Measurements from ENCODE around the gene GHRL.
A peak's percentile ranks its signal among the peaks of the same experiment; 100 is the strongest.
"Not testable (repeated sequence)": the region's sequence is repeated elsewhere in the genome, so short reads cannot be mapped to it uniquely, and the experiment has no call there.

GHRL gene

DNA sequence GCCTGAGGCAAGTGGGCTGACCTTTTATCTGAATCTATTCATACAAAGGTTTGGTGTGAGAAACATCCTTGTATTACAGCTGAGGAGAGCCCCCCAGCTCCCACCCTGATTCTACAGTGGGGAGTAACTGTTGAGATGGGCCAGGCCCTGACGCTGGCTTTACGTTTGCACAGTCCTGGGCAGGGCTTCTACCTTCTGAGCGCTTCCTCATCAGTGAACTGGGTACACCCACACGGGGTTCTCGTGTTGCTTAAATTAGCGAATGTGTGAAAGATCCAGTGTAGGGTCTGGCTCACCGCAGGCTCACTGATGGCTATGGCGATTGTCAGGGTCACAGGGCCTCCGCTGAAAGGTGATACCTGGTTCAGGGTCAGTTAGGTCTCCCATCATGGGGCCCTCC lies 7.3 kb upstream of the GHRL start:
- DNase-seq (ENCODE audit: low read depth in 3 of 3, low spot score in 1 of 3): no peak

- DNase-seq (ENCODE audit: low read depth in 3 of 3, low spot score in 1 of 3): no peak
Measured at GRCh38 chr3:10299679-10300078, 6.9 kb upstream of the GHRL start.

- no peak for DNase-seq (ENCODE audit: low read depth in 3 of 3, low spot score in 1 of 3)
Measured at GRCh38 chr3:10299175-10299574, 6.4 kb upstream of the GHRL start.

DNA sequence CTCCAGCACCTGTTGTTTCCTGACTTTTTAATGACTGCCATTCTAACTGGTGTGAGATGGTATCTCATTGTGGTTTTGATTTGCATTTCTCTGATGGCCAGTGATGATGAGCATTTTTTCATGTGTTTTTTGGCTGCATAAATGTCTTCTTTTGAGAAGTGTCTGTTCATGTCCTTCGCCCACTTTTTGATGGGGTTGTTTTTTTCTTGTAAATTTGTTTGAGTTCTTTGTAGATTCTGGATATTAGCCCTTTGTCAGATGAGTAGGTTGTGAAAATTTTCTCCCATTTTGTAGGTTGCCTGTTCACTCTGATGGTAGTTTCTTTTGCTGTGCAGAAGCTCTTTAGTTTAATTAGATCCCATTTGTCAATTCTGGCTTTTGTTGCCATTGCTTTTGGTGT lies 5.3 kb upstream of the GHRL start:
- not testable (repeated sequence) for DNase-seq (ENCODE audit: low read depth in 3 of 3, low spot score in 1 of 3)

DNA sequence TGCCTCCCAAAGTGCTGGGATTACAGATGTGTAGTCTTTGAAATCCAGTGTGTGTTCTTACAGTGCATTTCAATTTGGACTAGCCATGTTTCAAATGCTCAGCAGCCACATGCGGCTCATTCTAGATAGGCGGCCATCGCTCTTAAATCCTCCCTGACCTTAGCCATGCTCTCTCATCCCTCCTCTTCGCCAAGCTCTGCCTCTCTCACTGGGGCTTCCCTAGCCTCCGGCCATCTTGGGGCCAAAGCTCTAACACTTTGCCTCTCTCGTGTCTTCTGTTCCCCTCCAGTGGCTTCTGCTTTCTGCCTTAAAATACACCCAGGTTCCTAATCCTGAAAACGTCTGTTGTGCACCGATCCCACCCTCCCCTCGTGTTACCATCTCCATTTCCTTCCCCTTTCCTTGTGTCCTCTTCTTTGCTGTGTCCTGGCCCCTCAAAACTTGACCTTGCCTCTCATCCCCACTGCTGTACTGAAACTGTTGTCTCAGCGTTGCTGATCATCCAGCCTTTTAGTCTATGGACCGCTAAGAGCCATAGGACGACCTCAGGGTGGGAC lies 1.4 kb upstream of the GHRL start:
- DNase-seq (ENCODE audit: low read depth in 3 of 3, low spot score in 1 of 3): no peak

DNA sequence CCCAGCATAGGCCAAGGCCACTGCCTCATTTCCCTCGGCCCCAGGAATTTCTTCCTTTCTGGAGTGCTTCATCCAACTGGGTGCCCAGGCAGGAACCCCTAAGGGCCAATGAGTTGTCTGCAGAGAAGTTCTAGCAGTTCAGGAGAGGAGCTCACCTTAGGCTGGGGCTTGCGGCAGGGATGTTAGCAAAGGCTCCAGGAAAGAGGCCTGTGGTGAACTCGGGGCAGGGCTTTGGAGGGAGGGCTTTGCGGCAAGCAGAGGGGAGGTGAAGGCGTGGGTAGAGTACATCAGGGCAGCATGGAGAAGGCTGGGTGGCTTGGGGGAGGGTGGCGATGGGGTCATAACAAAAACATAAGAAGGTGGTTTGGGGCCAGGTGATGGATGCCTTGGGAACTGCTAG lies 1.1 kb downstream of the GHRL start:
- no peak for DNase-seq (ENCODE audit: low read depth in 3 of 3, low spot score in 1 of 3)

DNA sequence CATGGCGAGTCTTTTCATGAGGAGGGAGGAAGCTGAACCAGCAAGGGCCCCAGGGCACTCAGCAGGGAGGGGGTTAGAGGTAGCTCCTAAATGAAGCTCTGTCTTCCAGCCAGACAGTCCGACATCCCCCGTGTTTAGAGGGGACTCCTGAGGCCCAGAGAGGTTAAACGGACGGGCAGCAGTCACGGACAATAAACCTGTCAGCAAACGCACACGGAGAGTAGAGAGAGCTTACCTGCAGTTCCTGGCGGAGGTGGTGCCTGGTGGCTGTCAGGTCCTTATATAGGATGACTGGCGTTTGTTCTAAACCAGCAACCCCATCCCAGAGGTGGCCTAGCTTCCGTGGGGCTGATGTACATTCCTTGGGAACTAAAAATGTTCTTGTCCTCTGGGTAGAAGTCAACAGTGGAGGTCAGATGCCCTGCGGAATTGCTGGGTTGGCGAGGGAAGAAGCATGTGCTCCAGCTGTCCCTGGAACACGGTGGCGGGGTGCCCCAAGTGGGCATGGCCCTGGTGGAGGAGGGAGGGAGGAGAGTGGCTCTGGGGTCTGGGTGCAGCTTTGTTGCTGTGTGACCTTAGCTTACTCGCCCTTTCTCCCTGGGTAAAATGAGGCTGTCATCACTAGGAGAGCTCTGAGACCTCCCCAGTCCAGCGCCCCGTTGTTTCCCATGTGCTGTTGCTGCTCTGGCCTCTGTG lies 2.1 kb downstream of the GHRL start:
- no peak for DNase-seq (ENCODE audit: low read depth in 3 of 3, low spot score in 1 of 3)

DNA sequence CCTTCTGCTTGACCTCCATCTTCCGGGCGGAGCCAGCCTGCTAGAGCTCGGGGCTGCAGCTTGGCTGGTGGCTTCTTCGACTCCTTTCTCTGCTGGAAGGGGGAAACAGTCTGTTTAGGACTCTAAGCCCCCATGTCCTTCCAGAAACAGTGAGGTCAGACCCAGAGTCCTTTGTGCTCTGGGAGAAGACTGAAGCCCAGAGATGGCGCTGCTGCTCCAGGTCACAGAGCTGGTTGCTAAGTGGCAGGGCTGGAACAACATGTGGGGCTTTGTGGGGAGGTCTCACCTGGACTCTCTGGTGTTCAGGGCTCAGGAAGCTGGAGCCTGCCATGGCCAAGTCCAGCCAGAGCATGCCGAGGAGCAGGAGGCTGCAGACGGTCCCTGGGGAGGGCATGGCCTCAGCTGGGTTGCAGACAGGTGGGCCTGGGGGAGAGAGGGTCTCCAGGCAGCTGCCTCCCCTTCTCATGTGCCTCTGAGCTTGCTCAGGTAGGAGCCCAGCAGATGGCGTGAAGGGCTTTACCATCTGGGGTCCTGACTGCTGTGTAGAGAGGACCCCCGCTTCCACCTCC lies 2.9 kb downstream of the GHRL start:
- no peak for DNase-seq (ENCODE audit: low read depth in 3 of 3, low spot score in 1 of 3)

- no peak for DNase-seq (ENCODE audit: low read depth in 3 of 3, low spot score in 1 of 3)
Measured at GRCh38 chr3:10289077-10289476, 3.7 kb downstream of the GHRL start.

- DNase-seq (ENCODE audit: low read depth in 3 of 3, low spot score in 1 of 3): no peak
Measured at GRCh38 chr3:10288575-10288960, 4.2 kb downstream of the GHRL start.

- no peak for DNase-seq (ENCODE audit: low read depth in 3 of 3, low spot score in 1 of 3)
Measured at GRCh38 chr3:10287936-10288574, 4.7 kb downstream of the GHRL start.

- DNase-seq (ENCODE audit: low read depth in 3 of 3, low spot score in 1 of 3): no peak
Measured at GRCh38 chr3:10286596-10287295, 6.0 kb downstream of the GHRL start.

GRCh38 chr3:10286133-10286524 lies 6.6 kb downstream of the GHRL start:
- DNase-seq (ENCODE audit: low read depth in 3 of 3, low spot score in 1 of 3): no peak

GRCh38 chr3:10285272-10286132 lies 7.2 kb downstream of the GHRL start:
- no peak for DNase-seq (ENCODE audit: low read depth in 3 of 3, low spot score in 1 of 3)

DNA sequence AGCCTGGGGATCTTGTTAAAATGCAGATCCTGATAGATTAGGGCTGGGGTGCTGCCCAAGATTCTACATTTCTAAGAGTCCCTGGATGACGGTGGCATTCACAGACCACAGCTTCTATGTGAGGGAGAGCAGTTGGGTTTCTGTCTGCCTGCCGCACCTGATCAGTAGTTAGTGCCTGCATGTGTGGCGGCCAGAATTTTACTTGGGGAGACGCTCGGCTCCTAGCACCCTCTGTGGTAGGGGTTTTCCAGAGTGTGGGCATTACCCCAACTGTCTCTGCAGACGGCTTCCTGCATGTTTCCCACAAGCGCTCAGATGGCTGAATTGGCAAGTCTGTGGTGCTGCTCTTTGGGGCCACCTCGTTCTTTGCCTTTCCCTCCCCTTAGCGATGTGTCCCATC lies 8.3 kb downstream of the GHRL start:
- peak in 2 of 3 donors; percentile 15 to 27 for DNase-seq (ENCODE audit: low read depth in 3 of 3, low spot score in 1 of 3)

DNA sequence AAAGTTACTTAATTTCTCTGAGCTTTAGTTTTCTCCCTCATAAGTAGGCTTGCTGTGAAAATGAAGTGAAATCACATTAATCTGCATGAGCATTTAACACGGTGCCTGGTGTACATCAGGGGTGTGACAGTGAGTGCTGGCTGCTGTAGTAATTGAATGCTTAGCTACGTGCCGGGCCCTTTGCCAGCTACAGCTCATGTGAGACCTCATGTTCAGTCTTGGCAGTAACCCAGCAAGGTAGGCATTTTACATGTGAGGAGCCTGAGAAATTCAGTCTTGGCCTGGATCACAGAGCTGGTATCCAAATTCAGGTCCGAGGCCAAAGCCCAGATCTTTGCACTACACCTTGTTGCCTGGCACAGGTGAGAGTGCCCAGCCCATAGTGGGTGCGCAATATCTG lies 9.1 kb downstream of the GHRL start:
- DNase-seq (ENCODE audit: low read depth in 3 of 3, low spot score in 1 of 3): no peak

DNA sequence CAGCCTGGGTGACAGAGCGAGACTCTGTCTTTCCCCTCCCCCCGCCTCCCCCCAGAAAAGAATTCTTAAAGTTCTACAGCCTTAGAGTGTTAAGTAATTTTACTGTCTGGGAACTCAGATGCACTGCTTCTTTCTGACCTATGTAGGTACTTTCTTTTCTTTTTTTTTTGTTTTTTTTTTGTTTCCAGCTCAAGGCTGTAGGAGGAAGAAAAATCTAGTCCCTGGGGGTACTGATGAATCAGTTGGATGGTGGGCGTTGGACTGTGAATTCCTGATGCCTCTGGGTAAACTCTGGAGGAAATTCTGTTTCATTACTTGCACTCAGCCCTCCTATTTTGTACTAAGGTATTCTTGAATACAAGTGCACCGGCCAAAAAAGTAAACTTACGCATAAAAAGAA lies 10.8 kb downstream of the GHRL start:
- no peak for DNase-seq (ENCODE audit: low read depth in 3 of 3, low spot score in 1 of 3)

- DNase-seq (ENCODE audit: low read depth in 3 of 3, low spot score in 1 of 3): no peak
Measured at GRCh38 chr3:10280571-10280970, 12.2 kb downstream of the GHRL start.

DNA sequence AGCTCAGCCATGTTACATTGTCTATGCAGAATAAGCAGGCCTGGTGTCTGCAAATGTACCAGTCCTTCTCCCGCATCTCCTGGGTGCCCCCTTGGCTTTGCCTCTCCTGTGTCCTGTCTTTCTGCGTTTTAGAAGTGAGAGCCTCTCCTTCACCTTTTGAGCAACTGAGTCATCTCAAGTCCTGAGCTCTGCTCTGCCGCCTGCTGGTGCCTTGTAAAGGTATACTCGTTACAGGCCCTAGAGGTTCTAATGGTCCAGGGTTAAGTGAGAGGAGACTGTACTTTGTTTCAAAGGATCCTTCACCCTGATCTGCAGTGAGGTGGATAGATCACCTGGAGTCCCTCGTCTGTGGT lies 12.6 kb downstream of the GHRL start:
- no peak for DNase-seq (ENCODE audit: low read depth in 3 of 3, low spot score in 1 of 3)

GRCh38 chr3:10279384-10280176 lies 13.2 kb downstream of the GHRL start:
- DNase-seq (ENCODE audit: low read depth in 3 of 3, low spot score in 1 of 3): no peak
